K562 (cell line): ENCODE data around the gene MYBPC3. TPM values are rescaled to one million over a fixed set of nuclear protein-coding genes. Genes with fewer than 3 reads are reported as not detected.

ENCODE experiments used
- ARHGAP35 ChIP-seq: fragments of 450-650 bp; IDR thresholded peaks from 2 replicates; pipeline ENCODE4 v1.6.1; 2018; ENCODE audit not compliant: partially characterized antibody
- BRD9 ChIP-seq: fragments of 450-650 bp; IDR thresholded peaks from 2 replicates; pipeline ENCODE4 v1.6.1; 2018; ENCODE audit warnings: low read depth; ENCODE audit not compliant: partially characterized antibody
- ETV5 ChIP-seq: sonication (generic); formaldehyde crosslinking; IDR thresholded peaks from 2 replicates; pipeline ENCODE4 v1.4.0; 2020; ENCODE audit warnings: low read depth, mild to moderate bottlenecking, missing genetic modification reagents
- GMEB1 ChIP-seq: fragments of 250-450 bp; sonication (Bioruptor Pico); IDR thresholded peaks from 2 replicates; pipeline ENCODE4 v1.4.0; 2020; ENCODE audit warnings: mild to moderate bottlenecking
- MED1 ChIP-seq: sonication (generic); formaldehyde crosslinking; IDR thresholded peaks from 2 replicates; pipeline ENCODE4 v1.8.1; 2023; ENCODE audit warnings: missing genetic modification reagents, borderline replicate concordance
- SETDB1 ChIP-seq: IDR thresholded peaks from one replicate; pipeline ENCODE4 v1.6.1; 2012; ENCODE audit warnings: low read length, control low read depth, inconsistent platforms
- THAP12 ChIP-seq: fragments of 250-450 bp; sonication (Bioruptor Pico); IDR thresholded peaks from 2 replicates; pipeline ENCODE4 v1.9.0; 2021; ENCODE audit warnings: mild to moderate bottlenecking, inconsistent platforms
- VEZF1 ChIP-seq: fragments of 200-800 bp; sonication (Bioruptor generic); IDR thresholded peaks from 2 replicates; pipeline ENCODE4 v1.6.1; 2017; ENCODE audit warnings: missing genetic modification characterization, missing compliant biosample characterization
- ZBTB1 ChIP-seq: sonication (generic); formaldehyde crosslinking; IDR thresholded peaks from 2 replicates; pipeline ENCODE4 v1.8.1; 2023; ENCODE audit warnings: missing genetic modification reagents, low read depth, mild to moderate bottlenecking, borderline replicate concordance
- ZBTB9 ChIP-seq: fragments of 450-650 bp; formaldehyde crosslinking; IDR thresholded peaks from 2 replicates; pipeline ENCODE4 v1.4.0; 2020; ENCODE audit warnings: mild to moderate bottlenecking, moderate library complexity
- ZNF280A ChIP-seq: fragments of 450-650 bp; IDR thresholded peaks from 2 replicates; pipeline ENCODE4 v1.6.1; 2018; ENCODE audit warnings: mild to moderate bottlenecking, low read depth; ENCODE audit not compliant: partially characterized antibody
- ZNF518B ChIP-seq: fragments of 250-450 bp; sonication (Bioruptor Pico); IDR thresholded peaks from 2 replicates; pipeline ENCODE4 v1.5.0; 2021; ENCODE audit warnings: mild to moderate bottlenecking, moderate library complexity
- ZZZ3 ChIP-seq: fragments of 450-650 bp; IDR thresholded peaks from 2 replicates; pipeline ENCODE4 v1.6.1; 2016; ENCODE audit warnings: antibody characterized with exemption, mild to moderate bottlenecking, moderate library complexity
- polyA plus RNA-seq, 8 experiments: library from polyadenylated mRNA; depleted of rRNA in 4 of 8; stranded (reverse) in 5 of 8; unstranded in 3 of 8; fragments of >200 nt; fragmentation: Nextera tagmentation in 2 of 8; fragmentation: Illumina TruSeq in 1 of 8; extraction: Ambion mirVana in 2 of 8; extraction: Trizol in 1 of 8; gene quantifications; 2 replicates each; pipeline versions ENCODE4 v1.2.1 to v1.2.3, GENCODE V29; 2011 to 2014; ENCODE audit warnings: inconsistent platforms in 1 of 8, missing spikeins in 1 of 8
- total RNA-seq, 7 experiments: library from RNA; depleted of rRNA in 6 of 7; stranded (reverse); fragments of >200 nt in 6 of 7; fragmentation: Illumina TruSeq in 2 of 7; extraction: Trizol in 2 of 7; gene quantifications; 2 replicates each; pipeline versions ENCODE4 v1.2.1 to v1.2.3, GENCODE V29; 2011 to 2021; ENCODE audit warnings: low replicate concordance in 1 of 7

The MYBPC3 gene
- total and polyA plus RNA-seq, 9 of the 15 experiments (the other 6 are each of a cell fraction or from before 2014, with no cell fraction given), result 0.01 TPM; not detected in 8

- TF ChIP-seq ZNF518B (CRISPR knock-in tag) (no peak), BRD9 (no peak), VEZF1 (CRISPR knock-in tag) (peak; percentile 92), ZZZ3 (no peak), ZBTB1 (CRISPR knock-in tag) (peak; percentile 93), SETDB1 (no peak), THAP12 (CRISPR knock-in tag) (no peak), MED1 (CRISPR knock-in tag) (no peak), GMEB1 (CRISPR knock-in tag) (no peak), ZBTB9 (peak; percentile 17; the same call in 1 of the 2 replicates), ZNF280A (no peak), ARHGAP35 (peak; percentile 19), ETV5 (CRISPR knock-in tag) (peak; percentile 53; the same call in 1 of the 2 replicates)
These were observed 47.6 kb upstream of the MYBPC3 start (continued) for GRCh38 chr11:47399860-47400767.
